GM10847 (cell line): Measurements from ENCODE around the gene UTP20.

Experiments used
- POLR2A ChIP-seq: IDR thresholded peaks from 2 replicates; pipeline ENCODE4 v1.6.1; 2011; ENCODE audit not compliant: insufficient read length; ENCODE audit errors: extremely low read depth

The UTP20 gene

DNA sequence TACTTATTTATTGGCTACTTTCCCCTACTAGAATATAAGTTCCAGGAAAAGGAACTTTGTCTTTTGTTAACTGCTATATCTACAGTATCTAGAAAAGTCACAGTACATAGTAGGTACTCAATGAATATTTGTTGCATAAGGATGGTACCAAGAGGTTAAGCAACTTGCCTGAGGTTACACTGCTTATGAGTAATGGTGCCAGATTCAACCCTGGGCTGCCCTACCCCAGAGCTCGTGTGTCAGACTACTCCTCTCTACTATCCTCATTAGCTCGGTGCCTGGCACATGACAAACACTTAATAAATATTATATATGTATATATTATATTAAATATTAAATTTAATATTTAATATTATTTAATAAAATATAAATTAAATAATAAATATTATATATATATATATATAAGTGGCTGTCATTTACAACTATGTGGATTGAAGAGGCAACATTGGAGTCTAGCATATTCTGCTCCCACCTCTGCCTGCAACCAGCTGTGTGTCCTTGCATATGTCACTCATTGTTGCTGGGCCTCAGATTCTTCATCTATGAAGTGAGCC lies 25.4 kb downstream of the UTP20 start:
- TF ChIP-seq POLR2A = no peak

DNA sequence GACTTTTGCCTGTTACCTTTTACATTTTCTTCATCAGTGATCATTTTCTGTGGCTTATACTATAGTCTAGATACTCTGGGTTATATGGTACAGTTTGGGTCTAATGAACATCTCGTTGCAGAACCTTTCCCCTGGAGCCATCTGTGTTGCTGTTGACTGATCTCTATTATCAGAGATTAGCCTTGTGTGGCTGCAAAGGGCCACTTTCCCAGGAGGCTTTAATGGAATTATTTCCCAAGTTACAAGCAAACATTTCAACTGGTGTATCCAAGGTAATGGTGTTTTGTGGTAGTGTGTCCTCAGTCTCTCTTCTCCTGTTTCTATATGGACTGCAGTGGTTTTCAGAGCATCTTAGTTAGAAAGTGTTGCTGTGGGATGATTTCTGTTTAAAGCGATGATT lies 25.9 kb downstream of the UTP20 start:
- TF ChIP-seq POLR2A = no peak

DNA sequence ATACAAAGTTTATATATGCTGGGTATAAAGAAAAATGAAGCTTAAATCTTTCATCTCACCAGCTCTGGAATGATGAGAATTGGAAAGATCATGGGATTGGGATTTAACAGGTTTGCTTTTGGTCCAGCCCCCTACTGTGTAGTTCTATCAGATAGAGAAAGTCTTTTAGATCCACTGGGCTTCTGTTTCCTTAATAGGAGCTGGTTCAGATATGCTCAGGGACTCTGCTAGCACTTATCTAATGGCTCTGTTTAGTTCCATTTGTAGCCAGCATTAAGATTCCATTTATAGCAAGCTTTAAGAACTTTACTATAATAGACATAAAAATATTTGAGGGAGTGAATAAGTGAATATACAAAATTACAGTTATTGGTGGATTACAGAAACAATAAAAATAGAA lies 42.6 kb downstream of the UTP20 start:
- TF ChIP-seq POLR2A = no peak

DNA sequence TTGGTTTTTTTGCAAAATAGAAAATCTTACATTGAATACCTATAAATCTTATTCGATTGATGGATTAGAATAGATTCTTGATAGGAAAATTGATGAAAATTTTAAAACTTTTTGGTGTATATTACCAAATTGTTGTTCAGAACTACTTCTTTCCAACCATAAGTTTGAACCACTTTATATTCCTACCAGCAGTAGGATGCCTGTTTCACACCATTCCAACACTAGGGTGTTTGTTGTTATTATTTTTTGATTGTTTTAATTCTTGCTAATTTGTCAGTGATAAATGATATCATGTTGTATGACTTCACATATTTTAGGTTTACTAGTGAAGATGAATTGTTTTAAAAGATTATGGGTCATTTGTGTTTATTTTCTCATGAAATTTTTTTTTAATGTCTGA lies 43.4 kb downstream of the UTP20 start:
- TF ChIP-seq POLR2A = no peak

DNA sequence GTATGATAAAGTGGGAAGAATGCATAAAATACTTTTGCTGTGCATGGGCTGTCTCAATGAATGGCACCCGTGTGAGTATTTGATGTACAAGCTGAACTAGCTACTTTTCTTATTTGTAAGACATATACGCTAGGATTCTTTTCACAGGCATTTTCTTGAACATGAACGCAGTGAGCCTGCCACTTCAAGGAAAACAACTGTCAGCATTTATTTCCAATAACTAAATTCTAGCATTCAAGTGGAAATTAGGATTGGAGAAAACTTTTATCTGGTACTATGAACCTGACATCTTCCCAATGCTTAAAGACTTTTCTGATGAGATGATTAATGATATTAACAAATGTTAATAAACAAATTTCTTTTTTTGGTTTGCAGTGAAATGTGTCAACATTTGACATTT lies 45.7 kb downstream of the UTP20 start:
- TF ChIP-seq POLR2A = no peak

DNA sequence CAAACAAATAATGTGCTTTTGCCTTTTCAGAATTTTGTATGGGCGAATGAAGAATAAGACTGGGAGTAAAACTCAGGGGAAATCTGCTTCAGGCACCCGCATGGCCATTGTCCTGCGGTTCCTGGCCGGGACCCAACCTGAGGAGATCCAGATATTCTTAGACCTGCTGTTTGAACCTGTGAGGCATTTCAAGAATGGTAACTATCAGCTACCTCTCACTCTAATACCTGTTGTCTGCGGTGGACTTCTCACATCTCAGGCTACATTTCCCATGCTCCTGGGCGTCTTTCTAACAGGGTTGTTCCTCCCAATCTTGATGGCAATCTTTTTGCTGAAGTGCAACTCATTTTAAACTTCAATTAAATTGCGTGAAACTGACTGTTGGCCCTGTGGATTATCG lies 47.1 kb downstream of the UTP20 start:
- no peak for TF ChIP-seq POLR2A

DNA sequence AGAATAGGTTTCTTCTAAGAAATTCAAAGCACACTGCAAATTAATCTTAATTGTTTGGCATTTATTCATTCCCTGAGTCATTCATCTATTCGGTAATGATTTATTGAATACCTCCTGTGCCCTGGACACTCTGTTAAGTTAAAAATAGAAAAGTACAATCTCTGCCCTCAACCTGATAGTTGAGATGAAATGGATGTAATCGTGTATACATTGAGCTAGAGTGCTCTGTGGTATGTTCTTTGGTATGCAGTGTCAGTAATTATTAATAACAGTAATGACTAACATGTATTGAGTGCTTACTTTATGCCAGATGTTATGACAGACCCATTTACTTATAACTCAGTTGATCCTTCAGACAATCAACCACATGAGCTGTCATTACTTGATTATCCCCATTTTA lies 47.6 kb downstream of the UTP20 start:
- TF ChIP-seq POLR2A = no peak

DNA sequence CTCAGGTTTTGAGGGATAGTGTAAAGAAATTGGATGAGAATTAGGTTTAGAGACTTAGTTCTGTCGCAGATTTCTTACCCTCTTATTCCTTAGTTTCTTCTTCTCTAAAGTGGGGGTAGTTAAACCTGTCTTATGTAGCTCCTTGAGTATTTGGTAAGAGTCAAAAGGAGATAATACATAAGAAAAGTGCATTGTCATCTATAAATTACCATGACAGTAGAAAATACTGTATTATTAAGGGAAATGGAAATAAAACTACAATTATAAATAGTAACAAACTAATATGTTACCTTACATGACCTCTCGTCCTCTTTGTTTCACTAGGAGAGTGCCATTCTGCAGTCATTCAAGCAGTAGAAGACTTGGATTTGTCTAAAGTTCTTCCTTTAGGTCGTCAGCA lies 49.0 kb downstream of the UTP20 start:
- no peak for TF ChIP-seq POLR2A

DNA sequence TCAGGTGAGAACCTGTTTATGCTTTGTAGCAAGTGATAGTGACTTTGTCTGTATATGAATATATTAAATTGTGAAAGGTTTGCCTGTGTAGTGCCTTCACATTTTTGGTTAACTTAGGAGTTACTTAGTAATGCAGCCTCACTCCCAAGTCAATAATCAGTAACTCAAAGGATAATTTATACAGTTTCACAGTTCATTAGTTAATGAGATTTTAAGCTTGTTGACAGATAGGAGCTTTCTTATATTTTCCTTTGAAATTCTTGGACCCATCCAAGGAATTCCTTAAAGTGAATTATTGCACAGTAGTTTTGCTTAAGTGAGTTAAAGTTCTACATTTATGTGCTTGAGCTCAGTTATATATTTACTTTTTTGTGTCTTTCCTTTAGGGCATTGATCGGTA lies 50.7 kb downstream of the UTP20 start:
- TF ChIP-seq POLR2A = no peak

DNA sequence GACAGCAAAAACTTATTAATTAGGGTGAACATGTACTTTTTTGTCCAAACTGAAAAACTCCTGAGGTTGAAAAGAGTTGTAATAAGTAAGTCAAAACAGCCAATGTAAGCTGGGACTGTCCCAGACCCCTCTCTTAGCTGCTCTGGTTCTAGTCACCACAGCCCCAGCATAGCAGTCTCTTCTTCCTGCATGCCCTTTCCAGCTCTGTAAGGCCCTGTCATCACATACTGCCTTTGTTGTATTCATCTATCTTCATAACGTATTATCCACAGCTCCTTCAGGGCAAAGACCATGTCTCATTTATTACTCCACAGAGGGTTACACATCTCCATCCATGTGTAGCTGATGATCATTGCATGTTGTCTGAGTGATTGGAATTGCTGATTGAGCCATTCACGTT lies 56.5 kb downstream of the UTP20 start:
- no peak for TF ChIP-seq POLR2A

DNA sequence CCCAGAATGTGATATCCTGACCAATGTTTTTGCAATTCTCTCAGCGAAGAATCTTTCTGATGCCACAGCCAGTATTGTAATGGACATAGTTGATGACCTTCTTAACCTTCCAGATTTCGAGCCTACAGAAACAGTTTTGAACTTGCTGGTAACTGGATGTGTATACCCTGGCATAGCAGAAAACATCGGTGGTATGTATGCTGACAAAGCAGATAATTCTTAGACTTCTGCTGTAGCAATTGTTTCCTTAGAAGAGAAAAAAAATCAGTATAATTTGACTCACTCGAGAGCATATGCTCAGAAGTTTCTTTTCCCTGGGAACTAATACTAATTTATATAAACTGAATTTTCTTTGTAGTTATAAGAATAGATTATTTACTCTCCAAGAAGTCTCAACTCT lies 58.2 kb downstream of the UTP20 start:
- no peak for TF ChIP-seq POLR2A

DNA sequence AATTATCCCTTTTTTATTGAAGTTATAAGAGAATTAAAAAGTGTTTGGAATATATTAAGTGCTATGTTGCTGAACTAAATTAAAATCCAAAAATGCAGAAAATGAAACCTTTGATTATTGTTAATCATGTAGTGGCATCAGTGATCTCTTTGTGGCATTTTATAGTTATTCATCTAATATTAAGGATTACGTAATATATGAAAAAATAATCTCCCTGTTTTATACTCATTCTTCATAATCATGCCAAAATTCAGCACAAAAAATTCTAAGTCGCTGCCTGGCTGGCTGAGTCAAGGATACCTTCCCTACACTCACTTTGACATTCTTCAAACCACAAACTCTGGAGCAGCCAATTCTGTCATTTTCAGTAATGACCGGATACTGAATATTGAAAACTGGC lies 64.0 kb downstream of the UTP20 start:
- no peak for TF ChIP-seq POLR2A

DNA sequence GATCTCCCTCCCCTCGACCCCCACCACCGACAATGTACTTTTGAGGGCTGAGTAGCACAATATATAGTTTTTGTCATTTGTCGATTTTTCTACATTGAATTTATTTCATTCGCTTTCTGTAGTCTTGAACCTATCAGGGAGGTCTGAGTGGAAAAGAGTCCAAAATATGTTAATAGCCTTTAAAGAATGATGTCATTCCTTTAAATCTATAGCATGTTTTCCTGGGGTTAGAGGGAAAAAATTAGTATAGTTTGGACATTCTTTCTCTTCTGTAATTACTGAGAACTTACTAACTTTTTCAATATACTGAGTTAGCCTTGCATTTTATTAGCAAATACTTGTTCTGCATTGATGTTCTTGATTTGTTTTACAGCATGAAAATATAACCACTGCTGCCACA lies 71.8 kb downstream of the UTP20 start:
- TF ChIP-seq POLR2A = no peak

DNA sequence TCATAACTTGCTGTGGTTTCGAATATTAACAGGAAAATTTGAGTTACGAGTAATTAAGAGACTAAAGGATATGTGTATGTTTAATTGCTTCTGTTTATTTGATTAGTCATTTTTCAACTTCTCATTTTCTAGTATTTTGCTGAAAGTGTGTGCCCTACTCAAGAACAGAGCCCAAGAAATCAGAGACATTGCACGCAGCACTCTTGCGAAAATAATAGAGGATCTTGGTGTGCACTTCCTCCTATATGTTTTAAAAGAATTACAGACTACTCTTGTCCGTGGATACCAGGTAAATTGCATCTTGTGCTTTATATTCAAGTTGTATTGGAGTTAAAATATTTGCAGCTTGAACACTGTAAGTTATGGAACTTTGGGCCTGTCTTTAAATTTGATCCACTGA lies 76.9 kb downstream of the UTP20 start:
- no peak for TF ChIP-seq POLR2A

DNA sequence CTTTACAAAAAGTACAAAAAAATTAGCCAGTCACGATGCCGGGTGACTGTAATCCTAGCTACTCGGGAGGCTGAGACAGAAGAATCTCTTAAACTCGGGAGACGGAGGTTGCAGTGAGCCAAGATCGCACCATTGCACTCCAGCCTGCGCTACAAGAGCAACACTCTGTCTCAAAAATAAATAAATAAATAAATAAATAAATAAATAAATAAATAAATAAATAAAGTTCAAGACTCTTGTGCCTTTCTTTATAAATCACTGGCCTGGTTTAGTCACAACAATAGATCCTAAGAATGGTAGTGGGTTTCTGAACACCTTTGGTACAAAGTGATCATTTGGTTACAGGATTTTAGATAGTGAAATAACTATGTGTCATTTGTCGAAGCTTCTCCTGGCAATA lies 81.5 kb downstream of the UTP20 start:
- no peak for TF ChIP-seq POLR2A

DNA sequence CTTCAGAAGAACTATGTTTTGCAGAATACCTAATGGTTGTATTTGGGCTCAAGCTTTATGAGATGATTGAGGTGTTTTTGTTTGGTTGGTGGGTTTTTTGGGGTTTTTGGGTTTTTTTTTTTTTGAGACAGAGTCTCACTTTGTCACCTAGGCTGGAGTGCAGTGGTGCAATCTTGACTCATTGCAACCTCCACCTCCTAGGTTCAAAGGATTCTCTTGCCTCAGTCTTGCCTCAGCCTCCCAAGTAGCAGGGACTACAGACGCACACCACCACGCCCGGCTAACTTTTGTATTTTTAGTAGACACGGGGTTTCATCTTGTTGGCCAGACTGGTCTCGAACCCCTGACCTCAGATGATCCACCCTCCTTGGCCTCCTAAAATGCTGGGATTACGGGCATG lies 88.1 kb downstream of the UTP20 start:
- TF ChIP-seq POLR2A = no peak

DNA sequence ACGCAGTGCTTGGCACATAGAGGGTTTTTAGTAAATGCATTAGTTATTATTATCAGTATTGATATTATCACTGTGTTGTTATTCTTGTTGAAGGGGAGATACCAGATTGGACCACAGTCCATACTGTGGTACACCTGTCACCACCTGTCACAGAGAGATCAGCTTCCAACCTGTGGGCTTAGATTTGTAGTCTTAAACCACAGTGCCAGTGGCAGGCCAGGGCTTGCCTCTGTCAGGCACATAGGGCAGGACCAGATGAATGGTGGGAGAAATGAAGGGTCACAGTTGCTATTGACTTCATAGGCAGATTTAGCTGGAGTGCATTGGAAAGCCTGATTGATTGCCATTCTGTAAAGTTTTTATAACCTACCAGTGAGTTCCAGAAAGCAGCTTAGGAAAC lies 92.5 kb downstream of the UTP20 start:
- no peak for TF ChIP-seq POLR2A

DNA sequence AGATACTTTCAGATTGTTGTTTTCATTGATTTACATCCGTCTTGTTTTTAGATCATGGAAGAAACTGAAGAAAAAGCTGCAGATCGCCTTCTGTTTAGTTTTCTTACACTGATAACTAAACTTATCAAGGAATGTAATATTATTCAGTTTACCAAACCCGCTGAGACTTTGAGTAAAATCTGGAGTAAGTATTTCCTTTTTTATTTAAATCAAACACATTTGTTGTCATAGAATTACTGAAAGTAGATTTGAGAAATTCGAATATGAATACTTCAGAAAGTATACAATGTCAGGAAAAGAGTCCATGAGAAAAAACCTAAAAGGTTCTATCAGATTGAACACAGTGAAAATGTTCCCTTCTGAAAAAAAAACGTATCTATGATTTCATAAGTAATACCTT lies 95.7 kb downstream of the UTP20 start:
- no peak for TF ChIP-seq POLR2A
